Measurements from ENCODE around the gene P2RY8. TPM values are rescaled to one million over a fixed set of nuclear protein-coding genes. Genes with fewer than 3 reads are reported as not detected.

The P2RY8 gene
- total RNA-seq, 1 experiment from 2014 or later, result 0.37 TPM

GRCh38 chrX:1477801-1478458 lies 59.1 kb downstream of the P2RY8 start:
- Mint-ChIP-seq H3K27me3 (ENCODE audit: low read depth) (peaks cover 10% of the 10 kb centered on the region), H3K9me3 (peaks cover 38% of the 10 kb centered on the region), H3K4me3 (no peak overlapping the region), H3K4me1 (peaks cover 8% of the 10 kb centered on the region), H3K27ac (no peak overlapping the region), H3K36me3 (peaks cover 16% of the 10 kb centered on the region)
- no peak for TF ChIP-seq ZNF423 (CRISPR knock-in tag; IDR thresholded peaks at IDR 0.05)
- no peak for TF ChIP-seq TP53 (CRISPR knock-in tag; IDR thresholded peaks at IDR 0.05)
- no peak for TF ChIP-seq NR3C1 (CRISPR knock-in tag; conservative IDR thresholded peaks at IDR 0.05; ENCODE audit: low read depth)
- TF ChIP-seq SMAD3 (CRISPR knock-in tag; IDR thresholded peaks at IDR 0.05; ENCODE audit: borderline replicate concordance), result no peak
- TF ChIP-seq ZNF219 (CRISPR knock-in tag; IDR thresholded peaks at IDR 0.05; ENCODE audit: borderline replicate concordance), result no peak
- TF ChIP-seq CDX4 (CRISPR knock-in tag; IDR thresholded peaks at IDR 0.05; ENCODE audit: borderline replicate concordance), result no peak
- DNase-seq (ENCODE audit: low spot score) (no peak), ATAC-seq (no peak)
- ChIA-PET CTCF (no interaction called here), POLR2A (no interaction called here)

- DNase-seq (ENCODE audit: low spot score) (no peak), ATAC-seq (no peak)
- Mint-ChIP-seq H3K27ac (no peak overlapping the region), H3K4me1 (peaks cover 7% of the 10 kb centered on the region), H3K36me3 (peaks cover 16% of the 10 kb centered on the region), H3K9me3 (peaks cover 38% of the 10 kb centered on the region), H3K4me3 (no peak overlapping the region), H3K27me3 (ENCODE audit: low read depth) (peaks cover 10% of the 10 kb centered on the region)
- ChIA-PET POLR2A (no interaction called here), CTCF (no interaction called here)
- TF ChIP-seq ATF6 (CRISPR knock-in tag; IDR thresholded peaks at IDR 0.05) (no peak), ZNF263 (CRISPR knock-in tag; IDR thresholded peaks at IDR 0.05; ENCODE audit: low read depth) (no peak), FOXJ3 (CRISPR knock-in tag; IDR thresholded peaks at IDR 0.05; ENCODE audit: borderline replicate concordance) (no peak), ZNF416 (CRISPR knock-in tag; IDR thresholded peaks at IDR 0.05) (no peak), ATF2 (CRISPR knock-in tag; IDR thresholded peaks at IDR 0.05; ENCODE audit: borderline replicate concordance, low read depth) (no peak), NFYB (CRISPR knock-in tag; conservative IDR thresholded peaks at IDR 0.05; ENCODE audit: low read depth) (no peak), RELA (CRISPR knock-in tag; IDR thresholded peaks at IDR 0.05; ENCODE audit: borderline replicate concordance) (no peak), E2F4 (CRISPR knock-in tag; IDR thresholded peaks at IDR 0.05; ENCODE audit: borderline replicate concordance, low read depth) (no peak), ZNF512 (CRISPR knock-in tag; IDR thresholded peaks at IDR 0.05; ENCODE audit: borderline replicate concordance) (no peak), ZMAT4 (CRISPR knock-in tag; IDR thresholded peaks at IDR 0.05) (no peak), CREM (CRISPR knock-in tag; IDR thresholded peaks at IDR 0.05) (no peak), PRDM15 (CRISPR knock-in tag; IDR thresholded peaks at IDR 0.05) (no peak), KAT7 (CRISPR knock-in tag; IDR thresholded peaks at IDR 0.05; ENCODE audit: borderline replicate concordance) (no peak), E2F5 (CRISPR knock-in tag; IDR thresholded peaks at IDR 0.05) (no peak)
These were observed 59.8 kb downstream of the P2RY8 start for GRCh38 chrX:1477229-1477628.
